Measurements from ENCODE around the gene SLK. TPM values are rescaled to one million over a fixed set of nuclear protein-coding genes. Genes with fewer than 3 reads are reported as not detected.
A peak's percentile ranks its signal among the peaks of the same experiment; 100 is the strongest.

SLK gene
- polyA plus RNA-seq, 2 of the 4 experiments (the other 2 are of a cell fraction): 23.3 to 29.2 TPM

- CTCF ChIA-PET: interaction anchor here (0.6 to 1.8 kb wide), 6 partner anchors 11 to 371 kb away, joined by 3 to 7 read pairs (median 4); no protein-coding TSS in a partner anchor
- Histone ChIP-seq H3K4me3 (peak overlapping the region; percentile 95), H3K9me3 (no peaks in the 10 kb centered on the region), H3K4me2 (peak overlapping the region; percentile 71), H3K27ac (peak overlapping the region; percentile 97 to 98; a peak in 5 of 6 replicates), H3K4me1 (peaks cover 29% of the 10 kb centered on the region)
- DNase-seq (ENCODE audit: low read depth in 1 of 2, low spot score in 1 of 2) (no peak), FAIRE-seq (no peak), ATAC-seq (no peak)
- POLR2A ChIA-PET: interaction anchor here (1.0 to 1.6 kb wide), 3 partner anchors 61 to 287 kb away, joined by 3 to 8 read pairs (median 4); partner anchors contain the start of gene SFR1
- 10% methylated on average over 23 of the region's 23 CpGs for WGBS (ENCODE audit: missing lambda C conversion rate)
- TF ChIP-seq NFE2L2 (conservative IDR thresholded peaks at IDR 0.05; ENCODE audit: low read length): no peak
- no peak for TF ChIP-seq HOXB5 (CRISPR knock-in tag; IDR thresholded peaks at IDR 0.05)
- no peak for TF ChIP-seq MYC (IDR thresholded peaks at IDR 0.05; ENCODE audit: borderline replicate concordance, low read length)
- no peak for TF ChIP-seq REST (IDR thresholded peaks at IDR 0.05)
- no peak for TF ChIP-seq TFCP2L1 (CRISPR knock-in tag; IDR thresholded peaks at IDR 0.05)
- TF ChIP-seq BHLHE40 (IDR thresholded peaks at IDR 0.05; ENCODE audit: low read depth, low read length): no peak
- TF ChIP-seq, protein P1, sequence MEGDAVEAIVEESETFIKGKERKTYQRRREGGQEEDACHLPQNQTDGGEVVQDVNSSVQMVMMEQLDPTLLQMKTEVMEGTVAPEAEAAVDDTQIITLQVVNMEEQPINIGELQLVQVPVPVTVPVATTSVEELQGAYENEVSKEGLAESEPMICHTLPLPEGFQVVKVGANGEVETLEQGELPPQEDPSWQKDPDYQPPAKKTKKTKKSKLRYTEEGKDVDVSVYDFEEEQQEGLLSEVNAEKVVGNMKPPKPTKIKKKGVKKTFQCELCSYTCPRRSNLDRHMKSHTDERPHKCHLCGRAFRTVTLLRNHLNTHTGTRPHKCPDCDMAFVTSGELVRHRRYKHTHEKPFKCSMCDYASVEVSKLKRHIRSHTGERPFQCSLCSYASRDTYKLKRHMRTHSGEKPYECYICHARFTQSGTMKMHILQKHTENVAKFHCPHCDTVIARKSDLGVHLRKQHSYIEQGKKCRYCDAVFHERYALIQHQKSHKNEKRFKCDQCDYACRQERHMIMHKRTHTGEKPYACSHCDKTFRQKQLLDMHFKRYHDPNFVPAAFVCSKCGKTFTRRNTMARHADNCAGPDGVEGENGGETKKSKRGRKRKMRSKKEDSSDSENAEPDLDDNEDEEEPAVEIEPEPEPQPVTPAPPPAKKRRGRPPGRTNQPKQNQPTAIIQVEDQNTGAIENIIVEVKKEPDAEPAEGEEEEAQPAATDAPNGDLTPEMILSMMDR (IDR thresholded peaks at IDR 0.05): no peak
- TF ChIP-seq HEYL (CRISPR knock-in tag; IDR thresholded peaks at IDR 0.05): no peak
- no peak for TF ChIP-seq FOSL2 (IDR thresholded peaks at IDR 0.05)
- no peak for TF ChIP-seq FOSL2 (CRISPR knock-in tag; IDR thresholded peaks at IDR 0.05)
Measured at GRCh38 chr10:103968441-103969391, 1.8 kb downstream of the SLK start.

GRCh38 chr10:103969436-103969835, 2.5 kb downstream of the SLK start:
- FAIRE-seq (no peak), ATAC-seq (peak in 1 of 2 experiments; percentile 14; a peak in 3 of 6 replicates), DNase-seq (ENCODE audit: low read depth in 1 of 2, low spot score in 1 of 2) (no peak)
- TF ChIP-seq ZSCAN20 (CRISPR knock-in tag; IDR thresholded peaks at IDR 0.05) (no peak), NFE2L2 (conservative IDR thresholded peaks at IDR 0.05; ENCODE audit: low read length) (no peak), PHF8 (IDR thresholded peaks at IDR 0.05; ENCODE audit: borderline replicate concordance, low read depth) (no peak), EP300 (IDR thresholded peaks at IDR 0.05) (no peak), RAD21 (conservative IDR thresholded peaks at IDR 0.05 in 1 of 2, IDR thresholded peaks at IDR 0.05 in 1 of 2) (no peak), RARB (CRISPR knock-in tag; IDR thresholded peaks at IDR 0.05) (no peak), POLR2AphosphoS2 (conservative IDR thresholded peaks at IDR 0.05; ENCODE audit: low read length) (no peak), TP53 (CRISPR knock-in tag; IDR thresholded peaks at IDR 0.05) (no peak), MAZ (IDR thresholded peaks at IDR 0.05; ENCODE audit: borderline replicate concordance, low read depth, low read length) (no peak), EHF (CRISPR knock-in tag; IDR thresholded peaks at IDR 0.05) (no peak), FOSB (CRISPR knock-in tag; IDR thresholded peaks at IDR 0.05) (no peak)
- WGBS (ENCODE audit: missing lambda C conversion rate): 6% methylated on average over 4 of the region's 4 CpGs
- peak overlapping the region; percentile 95 for H3K4me3 ChIP-seq
- H3K27ac ChIP-seq: peak overlapping the region; percentile 97 to 98; a peak in 5 of 6 replicates
- H3K9me3 ChIP-seq: no peaks in the 10 kb centered on the region
- peak overlapping the region; percentile 71 for H3K4me2 ChIP-seq
- ChIA-PET POLR2A (interaction anchor here (1.0 kb wide), 1 partner anchor 61 kb away, joined by 3 read pairs; no protein-coding TSS in a partner anchor), CTCF (interaction anchor here (0.7 to 1.8 kb wide), 5 partner anchors 13 to 370 kb away, joined by 3 to 7 read pairs (median 4); no protein-coding TSS in a partner anchor)
- peaks cover 29% of the 10 kb centered on the region for H3K4me1 ChIP-seq

All from A549 (cell line).